ENCODE data around the gene CCL4. TPM values are rescaled to one million over a fixed set of nuclear protein-coding genes. Genes with fewer than 3 reads are reported as not detected.

The CCL4 gene
- total and polyA plus RNA-seq, 2 experiments from 2014 or later: not detected

DNA sequence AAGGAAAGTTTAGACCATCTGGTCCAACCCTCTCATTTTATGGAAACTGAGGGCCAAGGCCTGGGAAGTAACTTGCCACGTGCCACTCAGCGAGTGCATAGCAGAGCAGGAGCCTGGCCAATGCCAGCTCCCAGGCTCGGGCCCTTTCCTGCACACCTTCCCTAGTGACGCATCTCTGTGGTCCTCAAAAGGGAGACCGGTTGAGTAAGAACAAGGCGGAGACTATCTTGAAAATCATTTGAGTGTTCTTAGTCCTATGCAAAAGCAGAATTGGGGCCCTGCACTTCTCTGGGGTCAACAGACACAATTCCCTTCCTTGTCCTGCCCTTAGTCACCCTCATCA is 2.8 kb downstream of the CCL4 start:
- Histone ChIP-seq H3K79me2 (replicated peaks; ENCODE audit: insufficient read depth) (no peaks in the 10 kb centered on the region), H3K4me2 (no peak overlapping the region), H4K20me1 (replicated peaks; ENCODE audit: insufficient read depth) (no peaks in the 10 kb centered on the region), H3K27ac (ENCODE audit: low read depth) (no peak overlapping the region), H3K36me3 (ENCODE audit: insufficient read depth) (no peaks in the 10 kb centered on the region), H3K9me2 (ENCODE audit: insufficient read depth) (no peaks in the 10 kb centered on the region), H3K4me3 (no peak overlapping the region), H3K27me3 (ENCODE audit: insufficient read depth) (no peaks in the 10 kb centered on the region), H2AFZ (no peak overlapping the region), H3K4me1 (ENCODE audit: insufficient read depth) (no peaks in the 10 kb centered on the region), H3F3A (replicated peaks; ENCODE audit: low read depth) (no peaks in the 10 kb centered on the region)
- DNase-seq (ENCODE audit: low spot score): no peak
- no peak for ATAC-seq
- Mint-ChIP-seq H3K27me3 (ENCODE audit: insufficient read depth, low read depth, poor library complexity) (peaks cover 2% of the 10 kb centered on the region), H3K27ac (no peak overlapping the region), H3K4me1 (no peaks in the 10 kb centered on the region), H3K4me3 (no peak overlapping the region), H3K9me3 (peaks cover 5% of the 10 kb centered on the region; the same call in 2 of the 3 replicates), H3K36me3 (ENCODE audit: low read depth) (no peaks in the 10 kb centered on the region)
- TF ChIP-seq CREB1 (CRISPR knock-in tag; IDR thresholded peaks at IDR 0.05; ENCODE audit: low read depth): no peak
- TF ChIP-seq, protein P1, sequence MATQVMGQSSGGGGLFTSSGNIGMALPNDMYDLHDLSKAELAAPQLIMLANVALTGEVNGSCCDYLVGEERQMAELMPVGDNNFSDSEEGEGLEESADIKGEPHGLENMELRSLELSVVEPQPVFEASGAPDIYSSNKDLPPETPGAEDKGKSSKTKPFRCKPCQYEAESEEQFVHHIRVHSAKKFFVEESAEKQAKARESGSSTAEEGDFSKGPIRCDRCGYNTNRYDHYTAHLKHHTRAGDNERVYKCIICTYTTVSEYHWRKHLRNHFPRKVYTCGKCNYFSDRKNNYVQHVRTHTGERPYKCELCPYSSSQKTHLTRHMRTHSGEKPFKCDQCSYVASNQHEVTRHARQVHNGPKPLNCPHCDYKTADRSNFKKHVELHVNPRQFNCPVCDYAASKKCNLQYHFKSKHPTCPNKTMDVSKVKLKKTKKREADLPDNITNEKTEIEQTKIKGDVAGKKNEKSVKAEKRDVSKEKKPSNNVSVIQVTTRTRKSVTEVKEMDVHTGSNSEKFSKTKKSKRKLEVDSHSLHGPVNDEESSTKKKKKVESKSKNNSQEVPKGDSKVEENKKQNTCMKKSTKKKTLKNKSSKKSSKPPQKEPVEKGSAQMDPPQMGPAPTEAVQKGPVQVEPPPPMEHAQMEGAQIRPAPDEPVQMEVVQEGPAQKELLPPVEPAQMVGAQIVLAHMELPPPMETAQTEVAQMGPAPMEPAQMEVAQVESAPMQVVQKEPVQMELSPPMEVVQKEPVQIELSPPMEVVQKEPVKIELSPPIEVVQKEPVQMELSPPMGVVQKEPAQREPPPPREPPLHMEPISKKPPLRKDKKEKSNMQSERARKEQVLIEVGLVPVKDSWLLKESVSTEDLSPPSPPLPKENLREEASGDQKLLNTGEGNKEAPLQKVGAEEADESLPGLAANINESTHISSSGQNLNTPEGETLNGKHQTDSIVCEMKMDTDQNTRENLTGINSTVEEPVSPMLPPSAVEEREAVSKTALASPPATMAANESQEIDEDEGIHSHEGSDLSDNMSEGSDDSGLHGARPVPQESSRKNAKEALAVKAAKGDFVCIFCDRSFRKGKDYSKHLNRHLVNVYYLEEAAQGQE (IDR thresholded peaks at IDR 0.05; ENCODE audit: unreplicated experiment): no peak
- TF ChIP-seq POLR2AphosphoS5 (IDR thresholded peaks at IDR 0.05; ENCODE audit: low read depth): no peak
- no peak for TF ChIP-seq ZNF114 (CRISPR knock-in tag; IDR thresholded peaks at IDR 0.05)
- no peak for TF ChIP-seq ZNF331 (CRISPR knock-in tag; IDR thresholded peaks at IDR 0.05; ENCODE audit: low read depth)
- TF ChIP-seq, protein P2, sequence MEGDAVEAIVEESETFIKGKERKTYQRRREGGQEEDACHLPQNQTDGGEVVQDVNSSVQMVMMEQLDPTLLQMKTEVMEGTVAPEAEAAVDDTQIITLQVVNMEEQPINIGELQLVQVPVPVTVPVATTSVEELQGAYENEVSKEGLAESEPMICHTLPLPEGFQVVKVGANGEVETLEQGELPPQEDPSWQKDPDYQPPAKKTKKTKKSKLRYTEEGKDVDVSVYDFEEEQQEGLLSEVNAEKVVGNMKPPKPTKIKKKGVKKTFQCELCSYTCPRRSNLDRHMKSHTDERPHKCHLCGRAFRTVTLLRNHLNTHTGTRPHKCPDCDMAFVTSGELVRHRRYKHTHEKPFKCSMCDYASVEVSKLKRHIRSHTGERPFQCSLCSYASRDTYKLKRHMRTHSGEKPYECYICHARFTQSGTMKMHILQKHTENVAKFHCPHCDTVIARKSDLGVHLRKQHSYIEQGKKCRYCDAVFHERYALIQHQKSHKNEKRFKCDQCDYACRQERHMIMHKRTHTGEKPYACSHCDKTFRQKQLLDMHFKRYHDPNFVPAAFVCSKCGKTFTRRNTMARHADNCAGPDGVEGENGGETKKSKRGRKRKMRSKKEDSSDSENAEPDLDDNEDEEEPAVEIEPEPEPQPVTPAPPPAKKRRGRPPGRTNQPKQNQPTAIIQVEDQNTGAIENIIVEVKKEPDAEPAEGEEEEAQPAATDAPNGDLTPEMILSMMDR (conservative IDR thresholded peaks at IDR 0.05; ENCODE audit: low read depth in 2 of 2): no peak
- TF ChIP-seq STAT1 (IDR thresholded peaks at IDR 0.05; ENCODE audit: unreplicated experiment): no peak
- TF ChIP-seq, protein P3, sequence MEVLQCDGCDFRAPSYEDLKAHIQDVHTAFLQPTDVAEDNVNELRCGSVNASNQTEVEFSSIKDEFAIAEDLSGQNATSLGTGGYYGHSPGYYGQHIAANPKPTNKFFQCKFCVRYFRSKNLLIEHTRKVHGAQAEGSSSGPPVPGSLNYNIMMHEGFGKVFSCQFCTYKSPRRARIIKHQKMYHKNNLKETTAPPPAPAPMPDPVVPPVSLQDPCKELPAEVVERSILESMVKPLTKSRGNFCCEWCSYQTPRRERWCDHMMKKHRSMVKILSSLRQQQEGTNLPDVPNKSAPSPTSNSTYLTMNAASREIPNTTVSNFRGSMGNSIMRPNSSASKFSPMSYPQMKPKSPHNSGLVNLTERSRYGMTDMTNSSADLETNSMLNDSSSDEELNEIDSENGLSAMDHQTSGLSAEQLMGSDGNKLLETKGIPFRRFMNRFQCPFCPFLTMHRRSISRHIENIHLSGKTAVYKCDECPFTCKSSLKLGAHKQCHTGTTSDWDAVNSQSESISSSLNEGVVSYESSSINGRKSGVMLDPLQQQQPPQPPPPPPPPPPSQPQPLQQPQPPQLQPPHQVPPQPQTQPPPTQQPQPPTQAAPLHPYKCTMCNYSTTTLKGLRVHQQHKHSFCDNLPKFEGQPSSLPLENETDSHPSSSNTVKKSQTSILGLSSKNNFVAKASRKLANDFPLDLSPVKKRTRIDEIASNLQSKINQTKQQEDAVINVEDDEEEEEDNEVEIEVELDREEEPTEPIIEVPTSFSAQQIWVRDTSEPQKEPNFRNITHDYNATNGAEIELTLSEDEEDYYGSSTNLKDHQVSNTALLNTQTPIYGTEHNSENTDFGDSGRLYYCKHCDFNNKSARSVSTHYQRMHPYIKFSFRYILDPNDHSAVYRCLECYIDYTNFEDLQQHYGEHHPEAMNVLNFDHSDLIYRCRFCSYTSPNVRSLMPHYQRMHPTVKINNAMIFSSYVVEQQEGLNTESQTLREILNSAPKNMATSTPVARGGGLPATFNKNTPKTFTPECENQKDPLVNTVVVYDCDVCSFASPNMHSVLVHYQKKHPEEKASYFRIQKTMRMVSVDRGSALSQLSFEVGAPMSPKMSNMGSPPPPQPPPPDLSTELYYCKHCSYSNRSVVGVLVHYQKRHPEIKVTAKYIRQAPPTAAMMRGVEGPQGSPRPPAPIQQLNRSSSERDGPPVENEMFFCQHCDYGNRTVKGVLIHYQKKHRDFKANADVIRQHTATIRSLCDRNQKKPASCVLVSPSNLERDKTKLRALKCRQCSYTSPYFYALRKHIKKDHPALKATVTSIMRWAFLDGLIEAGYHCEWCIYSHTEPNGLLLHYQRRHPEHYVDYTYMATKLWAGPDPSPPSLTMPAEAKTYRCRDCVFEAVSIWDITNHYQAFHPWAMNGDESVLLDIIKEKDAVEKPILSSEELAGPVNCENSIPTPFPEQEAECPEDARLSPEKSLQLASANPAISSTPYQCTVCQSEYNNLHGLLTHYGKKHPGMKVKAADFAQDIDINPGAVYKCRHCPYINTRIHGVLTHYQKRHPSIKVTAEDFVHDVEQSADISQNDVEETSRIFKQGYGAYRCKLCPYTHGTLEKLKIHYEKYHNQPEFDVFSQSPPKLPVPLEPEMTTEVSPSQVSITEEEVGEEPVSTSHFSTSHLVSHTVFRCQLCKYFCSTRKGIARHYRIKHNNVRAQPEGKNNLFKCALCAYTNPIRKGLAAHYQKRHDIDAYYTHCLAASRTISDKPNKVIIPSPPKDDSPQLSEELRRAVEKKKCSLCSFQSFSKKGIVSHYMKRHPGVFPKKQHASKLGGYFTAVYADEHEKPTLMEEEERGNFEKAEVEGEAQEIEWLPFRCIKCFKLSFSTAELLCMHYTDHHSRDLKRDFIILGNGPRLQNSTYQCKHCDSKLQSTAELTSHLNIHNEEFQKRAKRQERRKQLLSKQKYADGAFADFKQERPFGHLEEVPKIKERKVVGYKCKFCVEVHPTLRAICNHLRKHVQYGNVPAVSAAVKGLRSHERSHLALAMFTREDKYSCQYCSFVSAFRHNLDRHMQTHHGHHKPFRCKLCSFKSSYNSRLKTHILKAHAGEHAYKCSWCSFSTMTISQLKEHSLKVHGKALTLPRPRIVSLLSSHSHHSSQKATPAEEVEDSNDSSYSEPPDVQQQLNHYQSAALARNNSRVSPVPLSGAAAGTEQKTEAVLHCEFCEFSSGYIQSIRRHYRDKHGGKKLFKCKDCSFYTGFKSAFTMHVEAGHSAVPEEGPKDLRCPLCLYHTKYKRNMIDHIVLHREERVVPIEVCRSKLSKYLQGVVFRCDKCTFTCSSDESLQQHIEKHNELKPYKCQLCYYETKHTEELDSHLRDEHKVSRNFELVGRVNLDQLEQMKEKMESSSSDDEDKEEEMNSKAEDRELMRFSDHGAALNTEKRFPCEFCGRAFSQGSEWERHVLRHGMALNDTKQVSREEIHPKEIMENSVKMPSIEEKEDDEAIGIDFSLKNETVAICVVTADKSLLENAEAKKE (CRISPR knock-in tag; IDR thresholded peaks at IDR 0.05): no peak
- no peak for TF ChIP-seq JUNB (IDR thresholded peaks at IDR 0.05; ENCODE audit: unreplicated experiment)
- TF ChIP-seq NANOG (IDR thresholded peaks at IDR 0.05; ENCODE audit: borderline replicate concordance): no peak
- no peak for TF ChIP-seq EZH2 (IDR thresholded peaks at IDR 0.05; ENCODE audit: low read depth, unreplicated experiment)
- TF ChIP-seq, protein P4, sequence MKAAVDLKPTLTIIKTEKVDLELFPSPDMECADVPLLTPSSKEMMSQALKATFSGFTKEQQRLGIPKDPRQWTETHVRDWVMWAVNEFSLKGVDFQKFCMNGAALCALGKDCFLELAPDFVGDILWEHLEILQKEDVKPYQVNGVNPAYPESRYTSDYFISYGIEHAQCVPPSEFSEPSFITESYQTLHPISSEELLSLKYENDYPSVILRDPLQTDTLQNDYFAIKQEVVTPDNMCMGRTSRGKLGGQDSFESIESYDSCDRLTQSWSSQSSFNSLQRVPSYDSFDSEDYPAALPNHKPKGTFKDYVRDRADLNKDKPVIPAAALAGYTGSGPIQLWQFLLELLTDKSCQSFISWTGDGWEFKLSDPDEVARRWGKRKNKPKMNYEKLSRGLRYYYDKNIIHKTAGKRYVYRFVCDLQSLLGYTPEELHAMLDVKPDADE (IDR thresholded peaks at IDR 0.05): no peak
